Right atrium auricular region (tissue), 2 donors: ENCODE measurements around the gene MCC. TPM values are rescaled to one million over a fixed set of nuclear protein-coding genes. Genes with fewer than 3 reads are reported as not detected.
"Not testable (repeated sequence)": the region's sequence is repeated elsewhere in the genome, so short reads cannot be mapped to it uniquely, and the experiment has no call there.

Experiments used
- DNase-seq: peaks from one replicate; pipeline ENCODE4 v3.0.0-alpha.2; 2019; ENCODE audit warnings: low spot score
- H3K27ac ChIP-seq, 2 donors: fragments of 200-600 bp; sonication (generic); 1 replicate in 1 of 2; 2 replicates in 1 of 2; pipeline ENCODE4 v1.5.1; 2016 to 2019
- H3K27me3 ChIP-seq, 2 donors: fragments of 200-600 bp; sonication (generic); one replicate each; pipeline versions ENCODE4 v1.5.1 to v1.6.0; 2017 to 2019
- H3K36me3 ChIP-seq: fragments of 200-600 bp; sonication (generic); one replicate; pipeline ENCODE4 v1.5.1; 2016
- H3K4me1 ChIP-seq, 2 donors: fragments of 200-600 bp; sonication (generic); one replicate each; pipeline versions ENCODE4 v1.5.1 to v1.6.0; 2017 to 2019
- H3K4me3 ChIP-seq, 2 donors: fragments of 200-600 bp; sonication (generic); 1 replicate in 1 of 2; 2 replicates in 1 of 2; pipeline ENCODE4 v1.5.1; 2017 to 2019; ENCODE audit warnings: mild to moderate bottlenecking in 1 of 2, moderate library complexity in 1 of 2
- H3K9me3 ChIP-seq, 2 donors: fragments of 200-600 bp; sonication (generic); one replicate each; pipeline ENCODE4 v1.5.1; 2019
- total RNA-seq, 2 donors: library from RNA; depleted of rRNA; stranded (reverse); fragments of >200 nt; gene quantifications; one replicate each; pipeline ENCODE4 v1.1.0, GENCODE V29; 2016
- TF ChIP-seq, protein P1 (sequence below), 2 donors: fragments of 200-600 bp; sonication (generic); IDR thresholded peaks; one replicate each; pipeline ENCODE4 v1.5.1; 2019; ENCODE audit warnings: antibody characterized with exemption in 2 of 2

The MCC gene
- total RNA-seq, 2 donors from 2014 or later = 28.8 to 31.7 TPM

DNA sequence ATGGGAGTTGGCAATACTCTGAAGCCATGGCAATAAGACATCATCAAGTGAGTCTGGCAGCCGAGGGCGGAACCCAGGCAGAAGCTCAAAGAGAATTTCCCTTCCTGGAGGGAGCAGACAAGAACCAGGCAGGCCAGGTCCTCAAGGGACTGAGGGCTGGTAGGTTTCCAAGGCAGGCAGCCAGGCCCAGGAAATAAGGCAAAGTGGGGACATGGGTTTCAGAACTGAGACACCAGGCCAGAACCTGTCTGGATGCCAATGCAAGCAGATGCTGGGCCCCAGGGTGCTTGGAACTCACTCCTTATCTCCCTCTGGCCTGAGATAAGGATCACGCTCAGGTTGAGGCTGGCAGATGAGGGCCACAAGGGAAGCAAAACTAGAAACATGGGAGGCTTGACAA lies 62.3 kb downstream of the MCC start:
- H3K4me1 ChIP-seq = no peaks in the 10 kb centered on the region
- no peaks in the 10 kb centered on the region for H3K9me3 ChIP-seq
- DNase-seq = no peak
- no peak overlapping the region for H3K27ac ChIP-seq
- no peaks in the 10 kb centered on the region for H3K27me3 ChIP-seq
- H3K4me3 ChIP-seq = no peak overlapping the region
- TF ChIP-seq, protein P1, sequence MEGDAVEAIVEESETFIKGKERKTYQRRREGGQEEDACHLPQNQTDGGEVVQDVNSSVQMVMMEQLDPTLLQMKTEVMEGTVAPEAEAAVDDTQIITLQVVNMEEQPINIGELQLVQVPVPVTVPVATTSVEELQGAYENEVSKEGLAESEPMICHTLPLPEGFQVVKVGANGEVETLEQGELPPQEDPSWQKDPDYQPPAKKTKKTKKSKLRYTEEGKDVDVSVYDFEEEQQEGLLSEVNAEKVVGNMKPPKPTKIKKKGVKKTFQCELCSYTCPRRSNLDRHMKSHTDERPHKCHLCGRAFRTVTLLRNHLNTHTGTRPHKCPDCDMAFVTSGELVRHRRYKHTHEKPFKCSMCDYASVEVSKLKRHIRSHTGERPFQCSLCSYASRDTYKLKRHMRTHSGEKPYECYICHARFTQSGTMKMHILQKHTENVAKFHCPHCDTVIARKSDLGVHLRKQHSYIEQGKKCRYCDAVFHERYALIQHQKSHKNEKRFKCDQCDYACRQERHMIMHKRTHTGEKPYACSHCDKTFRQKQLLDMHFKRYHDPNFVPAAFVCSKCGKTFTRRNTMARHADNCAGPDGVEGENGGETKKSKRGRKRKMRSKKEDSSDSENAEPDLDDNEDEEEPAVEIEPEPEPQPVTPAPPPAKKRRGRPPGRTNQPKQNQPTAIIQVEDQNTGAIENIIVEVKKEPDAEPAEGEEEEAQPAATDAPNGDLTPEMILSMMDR (IDR thresholded peaks at IDR 0.05) = no peak
- no peaks in the 10 kb centered on the region for H3K36me3 ChIP-seq

DNA sequence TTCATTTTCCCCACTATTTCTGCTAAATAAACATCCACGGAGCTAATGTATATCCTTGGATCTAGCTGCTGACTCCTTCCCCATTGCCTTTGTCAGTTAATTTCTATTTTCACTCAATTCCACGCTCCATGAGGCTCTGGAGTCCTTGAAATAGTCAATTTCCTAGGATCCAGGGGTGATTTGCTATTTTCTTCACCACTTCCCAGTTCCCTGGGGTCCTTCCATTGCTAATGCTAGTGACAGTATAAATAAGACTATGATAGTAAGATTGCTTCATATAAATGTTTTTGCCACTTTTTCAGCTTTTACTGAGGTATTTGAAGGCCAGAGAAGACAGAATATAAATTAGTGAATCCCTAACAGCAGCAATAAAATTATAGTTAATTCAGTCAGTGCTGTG lies 66.6 kb downstream of the MCC start:
- no peaks in the 10 kb centered on the region for H3K27me3 ChIP-seq

GRCh38 chr5:113405530-113405929 lies 82.7 kb downstream of the MCC start:
- Histone ChIP-seq H3K36me3 (no peaks in the 10 kb centered on the region), H3K4me1 (no peaks in the 10 kb centered on the region), H3K27ac (no peak overlapping the region), H3K4me3 (no peak overlapping the region), H3K27me3 (no peaks in the 10 kb centered on the region), H3K9me3 (no peaks in the 10 kb centered on the region)
- no peak for DNase-seq
- TF ChIP-seq, protein P1 (IDR thresholded peaks at IDR 0.05) = no peak

More for the DNA sequence above, 66.6 kb downstream of the MCC start:
- no peak overlapping the region for H3K4me3 ChIP-seq
- no peaks in the 10 kb centered on the region for H3K9me3 ChIP-seq
- no peak overlapping the region for H3K27ac ChIP-seq
- no peak for DNase-seq
- no peaks in the 10 kb centered on the region for H3K4me1 ChIP-seq
- H3K36me3 ChIP-seq = no peaks in the 10 kb centered on the region
- TF ChIP-seq, protein P1 (IDR thresholded peaks at IDR 0.05) = no peak

DNA sequence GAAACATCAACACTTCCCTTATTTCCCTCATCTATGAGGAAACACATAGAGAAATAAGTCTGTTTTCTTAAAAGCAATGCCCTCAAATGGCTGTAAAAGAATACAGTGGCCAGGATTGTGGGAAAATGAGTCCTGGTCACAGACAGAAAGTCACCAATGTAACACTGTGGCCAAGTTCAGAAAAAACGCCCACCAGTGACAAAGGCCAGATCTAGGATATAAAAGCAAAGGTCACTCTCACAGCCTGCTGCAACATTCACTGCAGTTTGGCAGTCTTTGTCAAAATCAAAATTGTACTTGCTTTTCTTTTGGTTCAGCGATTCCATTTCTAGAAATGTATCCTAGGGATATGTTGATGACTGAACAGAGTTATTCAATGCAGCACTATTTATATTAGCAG lies 84.0 kb downstream of the MCC start:
- no peaks in the 10 kb centered on the region for H3K36me3 ChIP-seq
- no peak for DNase-seq
- H3K9me3 ChIP-seq = no peaks in the 10 kb centered on the region
- TF ChIP-seq, protein P1 (IDR thresholded peaks at IDR 0.05) = no peak
- H3K27me3 ChIP-seq = no peaks in the 10 kb centered on the region
- no peak overlapping the region for H3K27ac ChIP-seq
- no peaks in the 10 kb centered on the region for H3K4me1 ChIP-seq
- no peak overlapping the region for H3K4me3 ChIP-seq

DNA sequence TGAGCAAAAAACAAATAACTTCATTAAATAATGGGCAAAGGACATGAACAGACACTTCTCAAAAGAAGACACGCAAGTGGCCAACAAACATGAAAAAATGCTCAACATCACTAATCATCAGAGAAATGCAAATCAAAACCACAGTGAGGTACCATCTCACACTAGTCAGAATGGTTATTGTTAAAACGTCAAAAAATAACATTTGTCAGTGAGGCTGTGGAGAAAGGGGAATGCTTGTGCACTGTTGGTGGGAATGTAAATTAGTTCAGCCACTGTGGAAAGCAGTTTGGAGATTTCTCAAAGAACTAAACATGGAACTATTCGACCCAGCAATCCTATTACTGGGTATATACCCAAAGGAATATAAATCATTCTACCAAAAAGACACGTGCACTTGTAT lies 90.3 kb downstream of the MCC start:
- not testable (repeated sequence) for H3K9me3 ChIP-seq, H3K27ac ChIP-seq, H3K36me3 ChIP-seq, H3K4me1 ChIP-seq, H3K4me3 ChIP-seq, H3K27me3 ChIP-seq, DNase-seq

- TF ChIP-seq, protein P1 (IDR thresholded peaks at IDR 0.05) = no peak
- DNase-seq = no peak
- Histone ChIP-seq H3K27ac (no peak overlapping the region), H3K4me3 (no peak overlapping the region), H3K4me1 (no peaks in the 10 kb centered on the region), H3K27me3 (no peaks in the 10 kb centered on the region), H3K9me3 (no peaks in the 10 kb centered on the region), H3K36me3 (no peaks in the 10 kb centered on the region)
Observed at GRCh38 chr5:113397046-113397445, 91.2 kb downstream of the MCC start.
